Fibroblast of the aortic adventitia (primary cell): Measurements from ENCODE around the gene IGF1. TPM values are rescaled to one million over a fixed set of nuclear protein-coding genes. Genes with fewer than 3 reads are reported as not detected.

ENCODE experiments used
- DNase-seq: peaks from one replicate; pipeline ENCODE4 v3.0.0-alpha.2; 2010; ENCODE audit warnings: low read depth
- H3K4me3 ChIP-seq: 2 replicates; pipeline ENCODE4 v1.5.1; 2011; ENCODE audit warnings: low read depth, mild to moderate bottlenecking, control low read depth, low read length, moderate library complexity
- CTCF ChIP-seq: IDR thresholded peaks from 2 replicates; pipeline ENCODE4 v1.5.1; 2011; ENCODE audit warnings: mild to moderate bottlenecking, low read length, control low read depth, inconsistent platforms; ENCODE audit not compliant: insufficient read depth
- total RNA-seq: library from RNA; depleted of rRNA; stranded (reverse); fragments of >200 nt; gene quantifications from 2 replicates; pipeline ENCODE4 v1.2.3, GENCODE V29; 2012; ENCODE audit warnings: low replicate concordance

Gene IGF1
- total RNA-seq, 1 donor: 0.63 TPM

- TF ChIP-seq CTCF: no peak
- no peak for DNase-seq
- H3K4me3 ChIP-seq: no peak overlapping the region
Observed at GRCh38 chr12:102510031-102510430, 29.7 kb upstream of the IGF1 start.

DNA sequence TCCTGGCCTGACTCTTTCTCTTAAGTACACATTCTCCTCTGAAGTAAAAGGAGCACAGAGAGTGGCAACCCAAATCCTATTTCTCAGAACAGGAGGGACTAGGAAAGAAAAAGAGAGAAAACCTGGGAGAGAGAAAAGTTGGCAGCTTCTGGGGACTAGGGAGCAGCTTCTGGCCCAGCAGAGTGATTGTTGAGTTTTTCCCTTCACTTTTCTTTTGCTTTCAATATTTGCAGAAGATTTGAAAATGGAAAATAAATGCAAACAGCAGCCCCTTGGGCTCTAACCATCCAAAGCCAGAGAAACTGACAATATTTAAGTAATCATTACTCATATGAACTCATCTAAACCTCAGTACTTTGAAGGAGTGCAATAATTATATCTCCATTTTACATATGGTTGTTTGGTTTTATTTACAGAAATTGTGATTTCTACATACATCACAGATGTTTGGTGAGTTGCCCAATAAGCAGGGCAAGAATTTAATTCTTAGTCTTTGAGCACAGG, 28.8 kb upstream of the IGF1 start:
- no peak overlapping the region for H3K4me3 ChIP-seq
- TF ChIP-seq CTCF: no peak
- no peak for DNase-seq

- no peak for DNase-seq
- no peak overlapping the region for H3K4me3 ChIP-seq
- no peak for TF ChIP-seq CTCF
Observed at GRCh38 chr12:102508052-102508451, 27.7 kb upstream of the IGF1 start.

DNA sequence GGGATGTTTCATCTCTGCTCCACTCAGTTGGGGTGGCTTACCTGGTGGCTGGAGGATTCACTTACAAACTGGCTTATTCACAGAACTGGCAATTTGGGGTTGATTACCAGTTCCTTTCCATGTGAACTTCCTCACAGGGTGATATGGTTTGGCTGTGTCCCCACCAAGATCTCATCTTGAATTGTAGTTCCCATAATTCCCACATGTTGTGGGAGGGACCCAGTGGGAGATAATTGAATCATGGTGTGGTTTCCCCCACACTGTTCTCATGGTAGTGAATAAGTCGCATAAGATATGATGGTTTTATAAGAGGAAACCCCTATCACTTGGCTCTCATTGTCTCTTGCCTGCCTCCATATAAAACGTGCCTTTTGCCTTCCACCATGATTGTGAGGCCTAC, 26.9 kb upstream of the IGF1 start:
- TF ChIP-seq CTCF: no peak
- no peak overlapping the region for H3K4me3 ChIP-seq
- DNase-seq: no peak

DNA sequence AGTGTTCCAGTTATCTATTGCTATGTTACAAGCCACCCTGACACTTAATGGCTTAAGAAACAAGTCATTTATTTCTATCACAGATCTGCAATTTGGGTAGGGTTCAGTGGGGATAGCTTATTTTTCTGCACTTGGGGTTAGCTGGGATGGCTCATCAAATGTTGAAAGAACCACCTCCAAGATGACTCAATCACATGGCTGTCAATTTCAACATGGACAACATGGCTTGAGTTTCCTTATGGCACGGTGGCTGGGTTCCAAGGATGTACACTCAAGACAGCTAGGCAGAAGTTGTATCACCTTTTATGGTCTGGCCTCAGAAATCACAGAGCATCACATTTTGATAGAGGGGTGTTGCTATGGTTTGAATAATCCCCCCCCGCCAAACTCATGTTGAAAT, 24.5 kb upstream of the IGF1 start:
- no peak overlapping the region for H3K4me3 ChIP-seq
- TF ChIP-seq CTCF: no peak
- DNase-seq: no peak

DNA sequence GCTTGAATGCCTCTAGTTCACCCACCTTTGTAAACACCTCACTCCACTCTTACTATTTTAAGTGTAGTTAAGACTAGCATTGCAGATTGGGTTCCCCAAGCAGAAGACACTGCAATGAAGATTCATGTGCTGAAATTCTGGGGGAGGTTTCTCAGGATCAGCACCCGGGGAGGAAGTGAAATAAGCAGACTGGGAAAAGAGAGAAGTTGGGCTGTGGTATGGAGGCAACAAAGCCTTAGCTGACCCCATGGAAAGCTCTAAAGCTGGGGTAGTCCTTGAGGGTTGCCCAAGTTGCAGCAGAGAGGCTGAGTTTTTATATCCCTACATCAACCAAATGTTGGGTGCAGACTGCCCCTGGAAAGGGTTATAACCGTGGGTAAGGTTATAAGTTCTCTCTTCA, 23.9 kb upstream of the IGF1 start:
- no peak for DNase-seq
- no peak for TF ChIP-seq CTCF
- H3K4me3 ChIP-seq: no peak overlapping the region

DNA sequence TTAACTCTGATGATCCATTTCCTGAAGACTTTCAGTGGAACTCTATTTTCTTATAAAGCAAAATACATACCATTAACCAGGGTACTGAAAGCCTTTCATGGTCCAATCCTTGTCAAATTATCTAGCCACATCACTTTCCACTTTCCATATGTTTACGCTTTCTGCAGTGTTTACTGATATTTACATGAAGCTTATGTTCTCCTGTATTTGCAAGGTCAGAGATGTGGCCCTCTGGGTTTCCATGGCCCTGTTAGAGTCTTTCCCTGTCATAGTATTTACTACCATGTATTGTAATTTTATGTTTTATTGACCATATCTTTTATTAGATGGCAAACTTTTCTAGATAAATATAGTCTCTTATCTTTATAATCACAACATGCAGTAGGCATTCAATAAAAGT, 23.5 kb upstream of the IGF1 start:
- TF ChIP-seq CTCF: no peak
- no peak for DNase-seq
- H3K4me3 ChIP-seq: no peak overlapping the region
